Stimulated activated naive CD8-positive, alpha-beta T cell treated with anti-CD3 and anti-CD28 coated beads, Interleukin-15, Interleukin-2, amounts not matched to agents 100 U/mL and 50 U/mL, for 24 hours (primary cell): ENCODE data around the gene ZFP57.

Experiments used
- ATAC-seq: fragments of 150-1000 bp; cut with Tn5 transposase; one replicate; pipeline ENCODE4 v1.10.0; 2021
- DNase-seq: peaks from one replicate; pipeline ENCODE4 v3.0.0; 2021

Gene ZFP57

GRCh38 chr6:29625337-29625930, 55.5 kb downstream of the ZFP57 start:
- DNase-seq = no peak
- no peak for ATAC-seq

GRCh38 chr6:29624520-29624961, 56.4 kb downstream of the ZFP57 start:
- DNase-seq = no peak
- ATAC-seq = no peak
